HG02623 (cell line): ENCODE results near the gene ETV7.
"Not testable (repeated sequence)": the region's sequence is repeated elsewhere in the genome, so short reads cannot be mapped to it uniquely, and the experiment has no call there.

Experiments
- ATAC-seq: cut with Tn5 transposase; IDR thresholded peaks from one replicate; pipeline ENCODE4 v1.9.1; 2021; ENCODE audit warnings: moderate library complexity; ENCODE audit not compliant: unreplicated experiment

ETV7 gene

GRCh38 chr6:36364669-36365479 lies 22.6 kb downstream of the ETV7 start:
- no peak for ATAC-seq

DNA sequence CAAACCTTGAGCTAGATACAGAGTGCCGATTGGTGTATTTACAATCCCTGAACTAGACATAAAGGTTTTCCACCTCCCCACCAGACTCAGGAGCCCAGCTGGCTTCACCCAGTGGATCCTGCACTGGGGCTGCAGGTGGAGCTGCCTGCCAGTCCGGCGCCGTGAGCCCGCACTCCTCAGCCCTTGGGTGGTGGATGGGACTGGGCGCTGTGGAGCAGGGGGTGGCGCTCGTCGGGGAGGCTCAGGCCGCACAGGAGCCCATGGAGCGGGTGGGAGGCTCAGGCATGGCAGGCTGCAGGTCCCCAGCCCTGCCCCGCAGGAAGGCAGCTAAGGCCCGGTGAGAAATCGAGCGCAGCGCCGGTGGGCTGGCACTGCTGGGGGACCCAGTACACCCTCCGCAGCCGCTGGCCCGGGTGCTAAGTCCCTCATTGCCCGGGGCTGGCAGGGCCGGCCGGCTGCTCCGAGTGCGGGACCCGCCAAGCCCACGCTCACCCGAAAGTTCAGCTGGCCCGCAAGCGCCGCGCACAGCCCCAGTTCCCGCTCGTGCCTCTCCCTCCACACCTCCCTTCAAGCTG lies 23.3 kb downstream of the ETV7 start:
- not testable (repeated sequence) for ATAC-seq

DNA sequence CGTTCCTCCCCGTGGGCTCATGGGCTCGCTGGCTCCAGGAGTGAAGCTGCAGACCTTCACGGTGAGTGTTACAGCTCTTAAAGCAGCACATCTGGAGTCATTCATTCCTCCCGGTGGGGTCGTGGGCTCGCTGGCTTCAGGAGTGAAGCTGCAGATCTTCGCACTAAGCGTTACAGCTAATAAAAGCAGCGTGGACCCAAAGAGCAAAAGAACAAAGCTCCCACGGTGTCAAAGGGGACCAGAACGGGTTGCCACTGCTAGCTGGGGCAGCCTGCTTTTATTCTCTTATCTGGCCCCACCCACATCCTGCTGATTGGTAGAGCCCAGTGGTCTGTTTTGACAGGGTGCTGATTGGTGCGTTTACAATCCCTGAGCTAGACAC lies 24.1 kb downstream of the ETV7 start:
- not testable (repeated sequence) for ATAC-seq

DNA sequence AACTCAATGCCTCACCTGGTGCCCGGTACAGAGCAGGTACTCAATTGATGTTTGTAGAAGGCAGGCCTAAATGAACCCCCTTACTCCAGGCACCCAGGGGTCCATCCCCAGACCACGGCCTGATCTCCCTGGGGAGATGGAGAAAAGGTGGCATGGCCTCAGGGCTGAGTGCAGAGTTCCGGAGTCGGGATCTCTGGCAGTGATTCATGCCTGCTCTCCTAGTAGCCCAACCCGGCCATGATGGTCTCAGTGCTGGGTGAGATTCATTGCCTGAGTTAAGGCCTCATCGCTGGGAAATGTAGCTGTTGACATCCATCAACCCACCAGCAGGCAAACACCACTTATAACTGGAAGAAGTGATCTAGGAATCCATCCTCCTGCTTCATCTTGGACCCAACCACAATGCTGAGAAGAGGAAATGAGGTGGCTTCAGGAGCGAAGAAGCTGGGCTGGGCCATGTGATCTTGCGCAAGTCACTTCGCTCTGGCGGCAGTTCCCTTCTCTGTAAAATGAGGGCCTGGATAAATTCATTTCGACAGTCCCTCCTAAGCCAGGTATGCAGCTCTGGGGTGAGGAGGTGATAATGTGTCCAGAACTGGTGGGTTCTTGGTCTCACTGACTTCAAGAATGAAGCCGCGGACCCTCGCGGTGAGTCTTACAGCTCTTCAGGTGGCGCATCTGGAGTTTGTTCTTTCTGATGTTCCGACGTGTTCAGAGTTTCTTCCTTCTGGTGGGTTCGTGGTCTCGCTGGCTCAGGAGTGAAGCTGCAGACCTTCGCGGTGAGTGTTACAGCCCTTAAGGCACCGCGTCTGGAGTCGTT lies 24.7 kb downstream of the ETV7 start:
- ATAC-seq: no peak

DNA sequence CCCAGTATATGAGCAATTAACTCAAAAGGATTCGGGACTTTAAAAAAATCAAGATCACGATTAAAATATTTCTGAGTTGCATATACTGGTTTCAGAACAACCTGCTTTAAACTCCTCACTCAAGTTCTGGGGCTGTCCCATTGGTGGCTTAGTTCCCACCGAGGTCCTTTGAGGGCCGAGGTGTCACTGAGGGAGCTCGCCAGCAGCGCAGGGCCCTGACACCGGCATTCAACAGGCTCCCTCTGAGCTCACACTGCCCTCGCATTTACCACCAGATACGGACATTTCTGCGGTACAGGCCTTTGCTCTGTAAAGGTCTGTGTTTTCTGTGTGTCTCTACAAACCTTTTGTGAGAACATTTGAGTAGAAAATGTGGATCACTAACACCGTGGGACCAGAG lies 26.4 kb downstream of the ETV7 start:
- ATAC-seq: no peak

DNA sequence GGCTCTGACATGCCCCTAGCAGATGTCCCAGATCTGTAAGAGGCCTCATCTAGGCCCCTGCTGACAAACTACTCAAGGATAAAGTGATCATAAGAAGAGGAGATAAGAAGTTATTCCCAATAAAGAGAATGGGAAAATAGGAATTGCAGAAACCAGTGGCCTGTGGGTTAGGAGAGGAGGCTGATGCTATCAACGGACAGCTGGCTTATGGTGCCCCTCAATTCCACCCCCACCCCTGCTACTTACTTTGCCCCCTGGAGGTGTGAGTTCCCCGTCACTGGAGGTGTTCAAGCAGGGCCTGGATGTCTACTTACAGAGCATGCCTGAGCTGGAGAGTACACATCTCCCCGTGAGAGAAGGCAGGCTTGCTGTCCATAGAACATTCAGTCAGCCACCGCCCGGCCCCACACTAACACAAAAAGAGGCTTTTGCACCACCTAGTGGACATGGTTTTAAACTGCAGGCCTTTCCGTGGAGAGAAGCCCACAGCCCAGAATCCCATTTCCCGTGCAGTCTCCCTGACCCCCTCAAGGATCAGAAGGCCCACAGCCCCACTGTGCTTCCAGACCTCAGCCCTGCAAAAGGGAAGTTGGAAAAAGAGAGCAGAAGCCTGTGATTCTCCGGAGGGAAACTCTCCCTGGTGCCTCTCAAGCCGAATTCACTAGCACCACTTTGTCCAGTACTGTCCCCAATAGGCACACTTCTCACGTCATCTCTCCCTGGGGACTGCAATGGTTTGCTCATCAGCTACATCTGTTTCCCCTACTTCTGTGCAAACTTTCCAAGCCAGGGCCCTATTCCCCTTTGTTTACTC lies 27.0 kb downstream of the ETV7 start:
- ATAC-seq: no peak

DNA sequence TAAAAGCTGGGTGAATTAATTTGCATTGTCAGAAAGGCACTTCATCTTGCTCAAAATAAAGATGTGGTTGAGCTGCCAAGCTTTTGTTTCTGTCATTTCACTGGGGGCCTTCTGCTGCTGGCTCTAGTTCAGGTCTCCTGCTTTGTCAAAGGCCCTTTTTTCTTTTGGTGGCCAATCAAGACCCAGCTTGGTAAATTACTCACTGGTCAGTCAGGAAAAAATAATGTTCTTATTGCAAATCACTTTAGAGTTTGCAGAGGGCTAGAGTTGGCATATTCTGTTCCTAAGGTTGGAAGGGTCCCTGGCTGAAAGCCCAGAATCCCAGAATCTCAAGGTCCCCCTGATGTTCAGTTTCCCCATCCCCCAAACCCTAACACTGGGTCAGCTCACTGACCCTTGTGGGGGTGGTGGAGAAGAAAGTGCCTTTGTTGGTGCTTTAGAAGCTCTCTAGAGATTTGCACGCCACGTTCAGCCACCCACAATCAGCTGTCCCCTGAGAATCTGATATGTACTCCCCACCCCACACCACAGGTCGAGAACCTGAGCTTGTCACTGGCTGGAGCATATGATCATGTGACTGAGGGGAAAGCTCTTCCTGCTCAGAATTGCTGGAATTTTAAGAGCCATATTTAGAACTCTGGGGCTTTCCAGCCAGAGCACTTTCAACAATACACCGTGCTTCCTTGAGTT lies 29.1 kb downstream of the ETV7 start:
- no peak for ATAC-seq

GRCh38 chr6:36357872-36358225 lies 29.6 kb downstream of the ETV7 start:
- no peak for ATAC-seq

GRCh38 chr6:36355819-36356218 lies 31.6 kb downstream of the ETV7 start:
- no peak for ATAC-seq

DNA sequence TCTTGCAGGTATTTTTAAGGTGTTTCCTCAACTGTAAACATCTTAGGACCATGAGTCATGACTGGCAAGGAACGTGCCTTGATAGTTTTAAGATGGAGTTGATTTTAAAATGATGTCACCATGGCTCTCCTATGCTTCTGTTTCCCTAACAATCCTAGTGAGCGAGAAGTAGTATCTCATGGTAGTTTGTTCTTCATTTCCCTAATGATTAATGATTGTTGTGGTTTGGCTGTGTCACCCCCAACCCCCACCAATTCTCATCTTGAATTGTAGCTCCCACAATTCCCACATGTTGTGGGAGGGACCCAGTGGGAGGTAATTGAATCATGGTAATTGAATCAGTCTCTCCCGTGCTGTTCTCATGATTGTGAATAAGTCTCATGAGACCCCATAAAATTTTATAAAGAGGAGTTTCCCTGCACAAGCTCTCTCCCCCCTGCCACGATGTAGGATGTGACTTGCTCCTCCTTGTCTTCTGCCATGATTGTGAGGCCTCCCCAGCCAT lies 34.0 kb downstream of the ETV7 start:
- ATAC-seq: no peak

DNA sequence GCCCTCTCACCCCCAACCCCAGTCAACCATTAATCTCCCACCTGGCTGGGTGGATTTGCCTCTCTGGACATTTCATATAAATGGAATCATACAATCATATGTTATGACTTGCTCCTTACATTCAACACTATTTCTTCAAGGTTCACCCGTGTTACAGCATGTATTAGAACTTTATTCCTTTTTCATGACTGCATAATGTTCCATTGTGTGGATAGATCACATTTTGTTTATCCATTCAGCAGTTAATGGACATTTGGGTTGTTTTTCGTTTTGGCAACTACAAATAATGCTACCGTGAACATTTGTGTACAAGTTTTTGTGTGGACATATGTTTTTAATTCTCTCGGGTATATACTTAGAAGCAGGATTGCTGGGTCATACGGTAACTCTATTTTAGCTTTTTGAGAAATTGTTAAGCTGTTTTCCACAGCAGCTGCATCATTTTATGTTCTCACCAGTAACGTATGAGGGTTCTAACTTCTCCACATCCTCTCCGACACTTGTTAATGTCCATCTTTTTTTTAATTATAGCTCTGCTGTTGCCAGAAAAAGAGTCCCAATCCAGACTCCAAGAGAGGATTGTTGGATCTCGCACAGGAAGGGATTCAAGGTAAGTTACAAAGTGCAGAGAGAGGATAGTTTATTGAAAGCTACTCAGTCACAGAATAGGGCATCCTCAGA lies 34.9 kb downstream of the ETV7 start:
- no peak for ATAC-seq

- no peak for ATAC-seq
Measured at GRCh38 chr6:36350681-36351571, 36.5 kb downstream of the ETV7 start.

- no peak for ATAC-seq
Measured at GRCh38 chr6:36350082-36350481, 37.4 kb downstream of the ETV7 start.

DNA sequence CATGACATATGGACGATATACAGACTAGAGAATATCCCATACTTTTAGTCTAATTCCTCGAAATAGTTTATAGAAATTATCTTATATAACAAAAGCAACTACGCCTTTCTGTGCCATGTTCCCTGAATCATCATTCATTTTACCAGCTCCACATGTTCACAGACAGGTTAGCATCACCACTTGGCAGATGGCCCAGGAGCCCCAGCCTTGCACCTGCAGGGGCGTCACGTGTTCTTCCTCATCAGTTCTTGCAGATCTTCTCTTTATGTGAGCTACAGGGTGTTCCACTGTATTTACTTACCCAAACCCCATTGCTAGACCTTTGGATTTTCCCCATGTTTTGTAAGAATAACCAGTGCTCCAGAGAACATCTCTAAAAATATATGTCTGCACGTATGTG lies 38.2 kb downstream of the ETV7 start:
- ATAC-seq: no peak

DNA sequence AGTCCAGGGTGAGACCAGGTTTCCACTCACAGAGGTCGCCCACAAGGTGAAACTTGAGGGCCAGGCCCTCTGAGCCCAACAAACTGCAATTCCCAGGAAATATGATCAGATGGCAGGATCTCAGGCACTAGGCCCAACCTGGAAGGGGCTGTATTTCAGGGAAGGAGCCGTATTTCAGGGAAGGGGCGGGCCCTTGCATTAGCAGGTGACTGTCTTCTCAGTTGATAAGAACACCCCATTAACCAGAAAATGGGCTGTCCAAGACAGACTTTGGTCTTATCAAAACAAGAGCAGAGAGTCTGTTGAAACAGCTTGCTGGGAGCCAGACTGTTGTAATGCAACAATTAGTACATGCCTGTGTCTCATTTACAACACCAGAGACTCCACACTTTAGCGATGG lies 39.8 kb downstream of the ETV7 start:
- no peak for ATAC-seq

- no peak for ATAC-seq
Measured at GRCh38 chr6:36346486-36347273, 40.8 kb downstream of the ETV7 start.

- no peak for ATAC-seq
Measured at GRCh38 chr6:36345681-36346466, 41.6 kb downstream of the ETV7 start.
